HepG2 (cell line): ENCODE results near the gene AEBP1. TPM values are rescaled to one million over a fixed set of nuclear protein-coding genes. Genes with fewer than 3 reads are reported as not detected.
A peak's percentile ranks its signal among the peaks of the same experiment; 100 is the strongest.

ENCODE experiments used
- KMT2B ChIP-seq: IDR thresholded peaks from 2 replicates; pipeline ENCODE4 v1.6.1; 2016; ENCODE audit warnings: missing genetic modification reagents, missing compliant biosample characterization
- MTA1 ChIP-seq: sonication (generic); formaldehyde crosslinking; IDR thresholded peaks from 2 replicates; pipeline ENCODE4 v1.4.0; 2020; ENCODE audit warnings: missing genetic modification reagents, mild to moderate bottlenecking, borderline replicate concordance
- NFKBIZ ChIP-seq: IDR thresholded peaks from 2 replicates; pipeline ENCODE4 v1.6.1; 2018; ENCODE audit warnings: missing genetic modification reagents, missing compliant biosample characterization
- POLR2A ChIP-seq, 2 experiments: IDR thresholded peaks; 2 replicates each; pipeline ENCODE4 v1.6.1; 2011; ENCODE audit warnings: low read depth in 2 of 2, low read length in 2 of 2, mild to moderate bottlenecking in 1 of 2, moderate library complexity in 1 of 2; ENCODE audit not compliant: insufficient read depth in 1 of 2
- polyA plus RNA-seq, 8 experiments: library from polyadenylated mRNA; depleted of rRNA in 3 of 8; stranded (reverse) in 7 of 8; unstranded in 1 of 8; fragments of >200 nt; fragmentation: Illumina TruSeq in 4 of 8; extraction: Trizol in 4 of 8; gene quantifications; 2 replicates each; pipeline versions ENCODE4 v1.2.1 to v1.2.3, GENCODE V29; 2011 to 2016; ENCODE audit warnings: low read depth in 4 of 8, missing spikeins in 1 of 8, mixed read lengths in 1 of 8; ENCODE audit not compliant: insufficient read depth in 1 of 8
- total RNA-seq, 5 experiments: library from RNA; depleted of rRNA; stranded (reverse); fragments of >200 nt; fragmentation: Illumina TruSeq; extraction: Trizol; gene quantifications; 2 replicates each; pipeline ENCODE4 v1.2.3, GENCODE V29; 2016; ENCODE audit warnings: low read depth in 1 of 5
- TF ChIP-seq, protein P1 (sequence below), 2 experiments: IDR thresholded peaks; 2 replicates each; pipeline ENCODE4 v1.6.1; 2011 to 2012; ENCODE audit warnings: low read length in 2 of 2, borderline replicate concordance in 1 of 2, low read depth in 1 of 2, mild to moderate bottlenecking in 1 of 2, moderate library complexity in 1 of 2
- TF ChIP-seq, protein P2 (sequence below): sonication (generic); formaldehyde crosslinking; IDR thresholded peaks from 2 replicates; pipeline ENCODE4 v1.5.1; 2020; ENCODE audit warnings: mild to moderate bottlenecking, missing genetic modification reagents, moderate library complexity

AEBP1 gene
- total and polyA plus RNA-seq, 2 of the 13 experiments (the other 11 are each of a cell fraction or from before 2014, with no cell fraction given), result 0.22 to 0.55 TPM

DNA sequence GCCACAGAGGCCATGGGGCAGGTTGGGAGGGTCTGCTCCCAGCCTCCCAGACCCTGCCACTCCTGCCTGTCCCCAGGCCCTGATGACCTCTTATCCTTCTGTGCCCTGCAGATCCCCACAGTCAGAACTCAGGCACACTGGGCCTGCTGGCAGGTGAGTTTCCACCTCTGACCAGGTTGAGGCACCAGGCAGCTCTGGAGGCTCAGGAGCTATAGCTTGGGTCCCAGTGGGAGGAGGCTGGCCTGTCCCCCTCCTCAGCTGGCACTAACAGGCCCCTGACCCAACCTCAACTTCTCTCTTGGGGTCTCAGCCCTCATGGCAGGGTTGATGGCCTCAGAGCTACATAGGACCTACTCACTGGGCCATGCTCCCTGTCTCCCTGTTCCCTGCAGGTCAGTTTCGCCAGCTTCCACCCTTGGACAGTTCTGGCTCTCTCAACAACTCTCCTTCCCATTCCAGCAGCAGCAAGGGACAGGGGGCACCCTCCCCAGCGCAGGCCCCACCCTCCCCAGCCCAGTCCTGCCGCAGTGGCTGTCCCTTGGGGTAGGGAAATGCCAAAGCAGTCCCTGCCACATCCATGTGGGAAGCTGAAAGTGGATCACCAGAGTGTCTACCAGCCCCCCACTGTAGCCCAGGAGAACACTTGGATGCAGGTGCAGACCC is 2.7 kb upstream of the AEBP1 start (continued):
- TF ChIP-seq, protein P1, sequence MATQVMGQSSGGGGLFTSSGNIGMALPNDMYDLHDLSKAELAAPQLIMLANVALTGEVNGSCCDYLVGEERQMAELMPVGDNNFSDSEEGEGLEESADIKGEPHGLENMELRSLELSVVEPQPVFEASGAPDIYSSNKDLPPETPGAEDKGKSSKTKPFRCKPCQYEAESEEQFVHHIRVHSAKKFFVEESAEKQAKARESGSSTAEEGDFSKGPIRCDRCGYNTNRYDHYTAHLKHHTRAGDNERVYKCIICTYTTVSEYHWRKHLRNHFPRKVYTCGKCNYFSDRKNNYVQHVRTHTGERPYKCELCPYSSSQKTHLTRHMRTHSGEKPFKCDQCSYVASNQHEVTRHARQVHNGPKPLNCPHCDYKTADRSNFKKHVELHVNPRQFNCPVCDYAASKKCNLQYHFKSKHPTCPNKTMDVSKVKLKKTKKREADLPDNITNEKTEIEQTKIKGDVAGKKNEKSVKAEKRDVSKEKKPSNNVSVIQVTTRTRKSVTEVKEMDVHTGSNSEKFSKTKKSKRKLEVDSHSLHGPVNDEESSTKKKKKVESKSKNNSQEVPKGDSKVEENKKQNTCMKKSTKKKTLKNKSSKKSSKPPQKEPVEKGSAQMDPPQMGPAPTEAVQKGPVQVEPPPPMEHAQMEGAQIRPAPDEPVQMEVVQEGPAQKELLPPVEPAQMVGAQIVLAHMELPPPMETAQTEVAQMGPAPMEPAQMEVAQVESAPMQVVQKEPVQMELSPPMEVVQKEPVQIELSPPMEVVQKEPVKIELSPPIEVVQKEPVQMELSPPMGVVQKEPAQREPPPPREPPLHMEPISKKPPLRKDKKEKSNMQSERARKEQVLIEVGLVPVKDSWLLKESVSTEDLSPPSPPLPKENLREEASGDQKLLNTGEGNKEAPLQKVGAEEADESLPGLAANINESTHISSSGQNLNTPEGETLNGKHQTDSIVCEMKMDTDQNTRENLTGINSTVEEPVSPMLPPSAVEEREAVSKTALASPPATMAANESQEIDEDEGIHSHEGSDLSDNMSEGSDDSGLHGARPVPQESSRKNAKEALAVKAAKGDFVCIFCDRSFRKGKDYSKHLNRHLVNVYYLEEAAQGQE (IDR thresholded peaks at IDR 0.05; ENCODE audit: borderline replicate concordance in 1 of 2, low read depth in 1 of 2, low read length in 2 of 2), result no peak
- TF ChIP-seq MTA1 (peak; percentile 30; the same call in 1 of the 2 replicates), KMT2B (no peak), POLR2A (IDR thresholded peaks at IDR 0.05; ENCODE audit: insufficient read depth in 1 of 2, low read depth in 2 of 2, low read length in 2 of 2) (no peak), NFKBIZ (CRISPR knock-in tag) (no peak)
- TF ChIP-seq, protein P2, sequence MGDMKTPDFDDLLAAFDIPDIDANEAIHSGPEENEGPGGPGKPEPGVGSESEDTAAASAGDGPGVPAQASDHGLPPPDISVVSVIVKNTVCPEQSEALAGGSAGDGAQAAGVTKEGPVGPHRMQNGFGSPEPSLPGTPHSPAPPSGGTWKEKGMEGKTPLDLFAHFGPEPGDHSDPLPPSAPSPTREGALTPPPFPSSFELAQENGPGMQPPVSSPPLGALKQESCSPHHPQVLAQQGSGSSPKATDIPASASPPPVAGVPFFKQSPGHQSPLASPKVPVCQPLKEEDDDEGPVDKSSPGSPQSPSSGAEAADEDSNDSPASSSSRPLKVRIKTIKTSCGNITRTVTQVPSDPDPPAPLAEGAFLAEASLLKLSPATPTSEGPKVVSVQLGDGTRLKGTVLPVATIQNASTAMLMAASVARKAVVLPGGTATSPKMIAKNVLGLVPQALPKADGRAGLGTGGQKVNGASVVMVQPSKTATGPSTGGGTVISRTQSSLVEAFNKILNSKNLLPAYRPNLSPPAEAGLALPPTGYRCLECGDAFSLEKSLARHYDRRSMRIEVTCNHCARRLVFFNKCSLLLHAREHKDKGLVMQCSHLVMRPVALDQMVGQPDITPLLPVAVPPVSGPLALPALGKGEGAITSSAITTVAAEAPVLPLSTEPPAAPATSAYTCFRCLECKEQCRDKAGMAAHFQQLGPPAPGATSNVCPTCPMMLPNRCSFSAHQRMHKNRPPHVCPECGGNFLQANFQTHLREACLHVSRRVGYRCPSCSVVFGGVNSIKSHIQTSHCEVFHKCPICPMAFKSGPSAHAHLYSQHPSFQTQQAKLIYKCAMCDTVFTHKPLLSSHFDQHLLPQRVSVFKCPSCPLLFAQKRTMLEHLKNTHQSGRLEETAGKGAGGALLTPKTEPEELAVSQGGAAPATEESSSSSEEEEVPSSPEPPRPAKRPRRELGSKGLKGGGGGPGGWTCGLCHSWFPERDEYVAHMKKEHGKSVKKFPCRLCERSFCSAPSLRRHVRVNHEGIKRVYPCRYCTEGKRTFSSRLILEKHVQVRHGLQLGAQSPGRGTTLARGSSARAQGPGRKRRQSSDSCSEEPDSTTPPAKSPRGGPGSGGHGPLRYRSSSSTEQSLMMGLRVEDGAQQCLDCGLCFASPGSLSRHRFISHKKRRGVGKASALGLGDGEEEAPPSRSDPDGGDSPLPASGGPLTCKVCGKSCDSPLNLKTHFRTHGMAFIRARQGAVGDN (CRISPR knock-in tag), result peak; percentile 47; the same call in 1 of the 2 replicates
